ENCODE data around the gene MBD3L1. TPM values are rescaled to one million over a fixed set of nuclear protein-coding genes. Genes with fewer than 3 reads are reported as not detected.

The MBD3L1 gene
- total and polyA plus RNA-seq, 10 donors, result not detected

- no peak for DNase-seq
- WGBS, 5 donors, result 94 to 99% (median 96%) methylated on average over 3 of the region's 3 CpGs
- TF ChIP-seq CTCF (IDR thresholded peaks at IDR 0.05 in 8 of 11, conservative IDR thresholded peaks at IDR 0.05 in 3 of 11) (no peak), POLR2AphosphoS5 (IDR thresholded peaks at IDR 0.05) (no peak), POLR2A (IDR thresholded peaks at IDR 0.05) (no peak)
- peaks cover 32 to 100% (median 93%) of the 10 kb centered on the region in 6 donors for H3K36me3 ChIP-seq
- peak overlapping the region in 1 of 8 donors; percentile 0 for H3K4me3 ChIP-seq
- no peak overlapping the region for H3K27ac ChIP-seq
- H3K9me3 ChIP-seq, result peaks cover 43 to 100% (median 100%) of the 10 kb centered on the region in 8 donors
- H3K27me3 ChIP-seq (replicated peaks in 1 of 7), result no peaks in the 10 kb centered on the region
- no peaks in the 10 kb centered on the region for H3K4me1 ChIP-seq
- intact Hi-C loops (cut with DNase I; ENCODE audit: low total_unique reads), result no loop called here
These were observed 18.0 kb upstream of the MBD3L1 start for GRCh38 chr19:8814176-8814575.

GRCh38 chr19:8815780-8816179, 16.4 kb upstream of the MBD3L1 start:
- WGBS, 5 donors, result 91 to 100% (median 97%) methylated on average over 2 of the region's 2 CpGs

GRCh38 chr19:8820234-8820633, 11.9 kb upstream of the MBD3L1 start:
- 92 to 100% (median 96%) methylated on average over 3 of the region's 3 CpGs for WGBS, 5 donors
- peaks cover 14 to 79% (median 58%) of the 10 kb centered on the region in 8 donors for H3K9me3 ChIP-seq
- intact Hi-C loops (cut with DNase I; ENCODE audit: low total_unique reads), result no loop called here

More at GRCh38 chr19:8815780-8816179, 16.4 kb upstream of the MBD3L1 start:
- Histone ChIP-seq H3K27me3 (replicated peaks in 1 of 7) (no peaks in the 10 kb centered on the region), H3K4me3 (no peak overlapping the region), H3K27ac (no peak overlapping the region), H3K4me1 (no peaks in the 10 kb centered on the region), H3K9me3 (peaks cover 40 to 100% (median 100%) of the 10 kb centered on the region in 8 donors), H3K36me3 (peaks cover 41 to 100% (median 99%) of the 10 kb centered on the region in 6 donors)
- intact Hi-C loops (cut with DNase I; ENCODE audit: low total_unique reads), result no loop called here
- TF ChIP-seq CTCF (IDR thresholded peaks at IDR 0.05 in 8 of 11, conservative IDR thresholded peaks at IDR 0.05 in 3 of 11) (no peak), POLR2AphosphoS5 (IDR thresholded peaks at IDR 0.05) (no peak), POLR2A (IDR thresholded peaks at IDR 0.05) (no peak)
- no peak for DNase-seq

More at GRCh38 chr19:8820234-8820633, 11.9 kb upstream of the MBD3L1 start:
- no peak for DNase-seq
- peaks cover 32 to 100% (median 93%) of the 10 kb centered on the region in 6 donors for H3K36me3 ChIP-seq
- no peak overlapping the region for H3K4me3 ChIP-seq
- TF ChIP-seq POLR2AphosphoS5 (IDR thresholded peaks at IDR 0.05) (no peak), CTCF (IDR thresholded peaks at IDR 0.05 in 8 of 11, conservative IDR thresholded peaks at IDR 0.05 in 3 of 11) (no peak), POLR2A (IDR thresholded peaks at IDR 0.05) (no peak)
- H3K4me1 ChIP-seq, result no peaks in the 10 kb centered on the region
- no peak overlapping the region for H3K27ac ChIP-seq
- no peaks in the 10 kb centered on the region for H3K27me3 ChIP-seq (replicated peaks in 1 of 7)
